HG03558 (cell line): Measurements from ENCODE around the gene SNX25.
"Not testable (repeated sequence)": the region's sequence is repeated elsewhere in the genome, so short reads cannot be mapped to it uniquely, and the experiment has no call there.

Source experiments
- ATAC-seq: cut with Tn5 transposase; IDR thresholded peaks from one replicate; pipeline ENCODE4 v1.9.1; 2021; ENCODE audit warnings: moderate number of reproducible peaks; ENCODE audit not compliant: unreplicated experiment; ENCODE audit errors: extremely low read depth

Gene SNX25

DNA sequence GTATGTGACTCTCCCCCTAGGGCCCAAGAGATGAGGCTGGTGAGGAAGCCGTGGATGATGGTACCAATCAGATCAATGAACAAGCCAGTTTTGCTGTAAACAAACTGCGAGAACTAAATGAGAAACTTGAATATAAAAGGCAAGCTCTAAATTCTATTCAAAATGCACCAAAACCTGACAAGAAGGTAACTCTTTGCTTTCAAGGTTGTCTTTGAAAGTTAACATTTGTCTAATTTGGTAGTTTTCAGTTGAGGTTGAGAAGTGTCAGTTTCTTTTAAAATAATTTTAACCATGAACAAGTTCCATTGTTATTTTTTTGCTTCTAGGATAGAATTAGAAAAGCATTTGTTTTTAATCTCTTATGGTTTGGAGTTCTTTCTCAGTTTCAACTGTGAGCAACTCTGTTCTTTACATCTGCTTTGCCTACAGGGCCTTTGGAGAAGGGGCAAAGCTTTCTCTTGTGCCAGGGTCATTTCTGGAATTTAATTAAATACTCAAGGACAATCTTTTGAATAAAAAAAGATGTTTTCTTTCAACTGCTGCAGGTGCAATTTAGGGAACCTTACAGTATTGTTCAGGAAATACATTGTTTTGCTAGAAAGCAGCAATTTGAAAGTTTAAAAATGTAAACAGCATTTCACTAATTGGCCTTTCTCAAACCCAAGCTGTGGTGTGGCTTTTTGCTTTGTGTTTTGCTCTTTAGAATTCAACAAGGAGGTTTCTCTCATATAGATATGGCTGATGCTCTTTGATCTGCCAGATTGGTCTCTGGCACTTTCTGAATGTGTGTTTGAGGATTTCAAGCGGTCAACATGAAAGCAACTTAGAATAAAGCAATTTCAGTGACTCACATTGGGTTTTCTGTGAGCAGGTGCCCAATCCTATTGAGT is 123.4 kb downstream of the SNX25 start:
- ATAC-seq: peak; percentile 76

DNA sequence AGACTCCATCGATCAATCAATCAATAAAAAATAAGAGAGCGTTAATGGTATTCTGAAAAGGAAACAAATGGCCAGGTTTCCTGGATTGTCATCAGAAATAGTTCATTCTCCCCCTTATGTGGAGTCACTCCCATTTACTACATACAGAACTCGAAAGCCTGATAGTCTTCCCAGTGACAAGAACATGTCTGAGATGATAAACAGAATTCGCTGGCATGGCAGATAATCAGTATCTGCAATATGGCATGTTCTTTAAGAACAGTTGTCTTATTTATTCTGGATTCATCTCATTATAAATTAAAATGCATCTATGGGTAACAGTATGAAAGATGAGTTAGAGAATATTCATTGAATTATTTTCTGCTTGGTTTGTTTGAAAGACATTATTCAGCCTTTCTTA is 124.9 kb downstream of the SNX25 start:
- ATAC-seq: no peak

GRCh38 chr4:185335579-185335978 is 126.2 kb downstream of the SNX25 start:
- no peak for ATAC-seq

- no peak for ATAC-seq
These were observed 130.5 kb downstream of the SNX25 start for GRCh38 chr4:185339941-185340340.

DNA sequence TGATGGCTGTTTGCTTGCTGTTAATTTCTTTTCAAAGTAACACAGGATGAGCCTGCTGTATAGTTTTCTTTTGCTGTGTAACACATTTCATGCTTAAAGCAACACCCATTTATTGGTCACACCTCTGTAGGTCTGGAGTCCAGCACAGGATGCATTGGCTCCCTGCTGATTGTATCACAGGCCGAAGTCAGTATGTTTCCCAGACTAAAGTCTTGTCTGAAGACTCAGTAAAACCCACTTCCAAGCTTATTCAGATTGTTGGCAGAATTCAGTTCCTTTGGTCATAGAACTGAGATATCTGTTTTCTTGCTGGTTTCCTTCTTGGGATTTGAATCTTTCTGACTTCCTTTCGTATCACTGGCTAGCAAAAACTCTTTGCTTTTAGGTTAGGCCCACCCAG is 132.0 kb downstream of the SNX25 start:
- no peak for ATAC-seq

GRCh38 chr4:185341841-185342240 is 132.4 kb downstream of the SNX25 start:
- ATAC-seq: peak; percentile 44

DNA sequence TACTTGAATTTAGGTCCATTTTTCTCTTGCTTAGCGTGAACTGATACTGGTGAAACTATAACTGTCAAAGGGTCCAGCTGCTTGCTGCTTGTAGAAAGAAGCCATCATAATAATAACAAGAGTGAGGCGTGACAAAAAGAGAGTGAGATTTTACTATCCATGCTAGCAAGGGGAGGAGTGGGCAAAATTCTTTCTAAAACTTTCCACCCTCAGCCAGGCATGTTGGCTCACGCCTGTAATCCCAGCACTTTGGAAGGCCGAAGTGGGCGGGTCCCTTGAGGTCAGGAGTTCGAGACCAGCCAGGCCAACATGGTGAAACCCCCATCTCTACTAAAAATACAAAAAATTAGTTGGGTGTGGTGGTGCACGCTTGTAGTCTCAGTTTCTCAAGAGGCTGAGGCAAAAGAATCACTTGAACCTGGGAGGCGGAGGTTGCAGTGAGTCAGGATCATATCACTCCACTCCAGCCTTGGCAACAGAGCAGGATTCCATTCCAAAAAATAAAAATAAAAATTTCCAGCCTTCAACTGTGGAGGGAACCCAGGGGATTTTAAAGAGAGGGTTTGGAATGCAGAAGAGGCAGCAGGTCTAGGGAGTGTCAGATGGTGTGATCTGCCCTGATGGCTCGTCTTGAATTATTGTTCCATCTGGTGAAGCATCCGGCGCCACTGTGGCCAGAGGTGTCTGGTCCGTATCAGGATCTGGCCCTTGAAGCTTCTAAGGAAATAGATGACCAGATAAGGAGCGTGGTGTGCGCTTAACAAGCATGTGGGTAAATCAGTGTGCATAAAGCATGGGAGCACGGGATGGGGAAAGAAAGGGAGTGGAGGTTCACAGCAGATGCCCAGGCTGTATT is 134.6 kb downstream of the SNX25 start:
- no peak for ATAC-seq

- no peak for ATAC-seq
These were observed 135.5 kb downstream of the SNX25 start for GRCh38 chr4:185344743-185345538.

- ATAC-seq: no peak
These were observed 137.7 kb downstream of the SNX25 start for GRCh38 chr4:185346975-185347601.

DNA sequence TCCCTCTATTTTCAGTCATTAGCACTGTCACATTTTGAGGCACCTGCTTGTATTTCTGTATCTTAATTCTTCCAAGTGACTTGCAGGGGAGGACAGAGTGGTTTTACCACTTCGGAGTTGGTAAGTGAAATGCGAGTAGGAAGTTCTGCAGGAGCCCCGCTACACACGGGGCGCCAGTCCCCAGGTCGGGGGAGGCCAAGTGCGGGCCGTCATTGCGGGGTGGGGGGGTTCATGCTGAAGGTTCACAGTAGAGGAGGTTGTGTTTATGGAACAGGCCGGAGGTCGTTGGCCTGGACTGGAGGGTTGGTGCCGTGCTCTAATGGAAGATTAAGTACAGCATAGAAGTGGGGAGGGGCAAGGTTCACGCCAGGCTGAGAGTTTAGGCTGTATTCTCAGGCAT is 142.3 kb downstream of the SNX25 start:
- no peak for ATAC-seq

DNA sequence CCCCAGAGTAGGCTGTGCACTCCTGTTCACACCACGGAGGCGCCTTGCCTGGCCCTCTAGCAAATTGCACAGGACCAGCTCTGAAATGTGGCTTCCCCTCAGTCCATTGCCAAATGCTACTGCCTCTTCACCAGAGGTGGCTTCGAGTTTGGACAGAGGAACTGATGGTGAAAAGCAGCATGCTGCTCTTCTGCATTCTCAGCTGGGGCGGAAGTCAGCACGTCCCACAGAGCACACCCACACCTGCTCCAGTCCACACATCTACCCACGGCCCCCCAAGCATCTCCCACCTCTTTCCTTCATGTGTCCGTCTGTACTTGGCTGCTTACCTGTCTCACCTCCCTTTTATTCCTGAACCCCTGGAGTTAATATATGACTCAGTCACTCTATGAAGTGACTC is 142.8 kb downstream of the SNX25 start:
- no peak for ATAC-seq

- no peak for ATAC-seq
These were observed 143.3 kb downstream of the SNX25 start for GRCh38 chr4:185352741-185353140.

DNA sequence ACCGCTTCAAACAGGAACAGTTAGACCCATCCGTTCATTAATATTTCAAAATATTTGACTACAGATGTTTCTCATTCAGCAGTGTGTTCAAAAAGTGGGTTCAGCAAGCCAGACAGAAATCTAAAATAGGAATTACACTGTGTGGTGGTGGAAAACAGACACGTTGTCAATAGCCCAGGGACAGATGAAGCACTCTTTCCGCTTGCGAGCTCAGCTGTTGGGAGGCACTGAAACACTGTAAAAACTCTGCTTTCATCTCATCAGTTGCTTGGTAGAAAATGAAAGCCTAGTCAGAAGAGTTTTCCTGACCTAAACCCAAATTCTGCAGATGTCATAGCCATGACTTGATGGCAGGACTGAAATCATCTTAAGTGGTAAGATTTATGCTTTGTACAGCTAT is 147.8 kb downstream of the SNX25 start:
- ATAC-seq: no peak

DNA sequence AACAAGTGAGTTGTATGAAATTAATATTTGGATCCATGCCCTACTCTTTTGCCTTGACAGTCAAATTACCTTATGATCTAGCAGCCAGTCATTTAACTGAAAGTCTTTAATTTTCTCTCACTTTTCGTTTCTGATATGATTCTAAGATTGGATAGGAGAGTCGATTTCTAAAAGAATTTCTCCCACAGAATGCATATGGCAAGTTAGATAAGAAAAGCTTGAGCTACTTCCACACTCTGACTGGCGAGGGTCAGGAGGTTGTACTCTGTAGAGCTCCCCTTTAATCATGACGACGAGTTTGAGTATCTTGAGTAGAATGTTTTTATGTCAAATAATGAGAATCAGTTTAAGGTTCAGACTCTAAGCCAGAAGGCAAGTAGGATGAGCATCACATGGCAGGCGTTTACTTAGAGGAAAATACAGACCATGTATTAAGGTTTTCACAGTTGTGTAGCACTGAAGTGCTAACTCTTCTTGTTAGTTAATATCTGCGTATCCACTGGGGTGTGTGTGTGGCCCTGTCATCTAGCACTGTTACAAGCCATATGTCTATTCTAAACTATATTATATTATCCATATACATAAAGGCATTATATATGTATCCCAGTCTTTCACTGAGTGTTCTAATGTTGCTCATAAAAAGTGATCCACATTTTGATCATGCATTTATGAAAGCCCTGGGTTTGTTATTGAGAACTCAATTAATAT is 148.5 kb downstream of the SNX25 start:
- no peak for ATAC-seq

GRCh38 chr4:185358514-185358913 is 149.1 kb downstream of the SNX25 start:
- no peak for ATAC-seq

GRCh38 chr4:185358959-185359358 is 149.6 kb downstream of the SNX25 start:
- ATAC-seq: no peak

- ATAC-seq: no peak
These were observed 150.5 kb downstream of the SNX25 start for GRCh38 chr4:185359767-185360446.

- no peak for ATAC-seq
These were observed 152.5 kb downstream of the SNX25 start for GRCh38 chr4:185361872-185362271.

- ATAC-seq: not testable (repeated sequence)
These were observed 153.2 kb downstream of the SNX25 start for GRCh38 chr4:185362570-185362969.
